Glutamatergic neuron (in vitro differentiated cells): ENCODE data around the gene ELMO1. TPM values are rescaled to one million over a fixed set of nuclear protein-coding genes. Genes with fewer than 3 reads are reported as not detected.

Source experiments
- DNase-seq: peaks from one replicate; pipeline ENCODE4 v3.0.0; 2022
- H3K27ac Mint-ChIP-seq: one replicate; pipeline ENCODE4 v1.8.0; 2020; ENCODE audit warnings: mild to moderate bottlenecking, mixed read lengths, inconsistent platforms; ENCODE audit not compliant: unreplicated experiment
- H3K27me3 Mint-ChIP-seq: one replicate; pipeline ENCODE4 v1.8.0; 2020; ENCODE audit warnings: mild to moderate bottlenecking, moderate library complexity, mixed read lengths, inconsistent platforms; ENCODE audit not compliant: unreplicated experiment
- H3K36me3 Mint-ChIP-seq: one replicate; pipeline ENCODE4 v1.8.0; 2020; ENCODE audit warnings: mild to moderate bottlenecking, mixed read lengths, inconsistent platforms; ENCODE audit not compliant: unreplicated experiment
- H3K4me1 Mint-ChIP-seq: one replicate; pipeline ENCODE4 v1.8.0; 2020; ENCODE audit warnings: mild to moderate bottlenecking, low read depth, mixed read lengths, inconsistent platforms; ENCODE audit not compliant: unreplicated experiment
- H3K4me3 Mint-ChIP-seq: one replicate; pipeline ENCODE4 v1.8.0; 2020; ENCODE audit warnings: mild to moderate bottlenecking, mixed read lengths, inconsistent platforms; ENCODE audit not compliant: unreplicated experiment
- H3K9me3 Mint-ChIP-seq: one replicate; pipeline ENCODE4 v1.8.0; 2020; ENCODE audit warnings: mild to moderate bottlenecking, moderate library complexity, mixed read lengths, inconsistent platforms; ENCODE audit not compliant: unreplicated experiment
- CTCF ChIP-seq: fragments of 200-600 bp; sonication (generic); IDR thresholded peaks from one replicate; pipeline ENCODE4 v1.5.0; 2021; ENCODE audit not compliant: partially characterized antibody, unreplicated experiment
- total RNA-seq: library from RNA; stranded (reverse); fragmentation: NEBNext Ultra II Directional; extraction: Animal tissue kit (Norgen Biotek cat#: 25700); gene quantifications from one replicate; pipeline ENCODE4 v1.2.1, GENCODE V29; 2021; ENCODE audit not compliant: unreplicated experiment

Gene ELMO1
- total RNA-seq, 1 donor from 2014 or later = 5.5 TPM

GRCh38 chr7:36965625-36966024 lies 483.0 kb downstream of the ELMO1 start:
- no peak for TF ChIP-seq CTCF

GRCh38 chr7:36964297-36964696 lies 484.4 kb downstream of the ELMO1 start:
- H3K27me3 Mint-ChIP-seq = peaks cover 3% of the 10 kb centered on the region
- H3K27ac Mint-ChIP-seq = no peak overlapping the region
- no peak overlapping the region for H3K4me3 Mint-ChIP-seq
- peaks cover 13% of the 10 kb centered on the region for H3K4me1 Mint-ChIP-seq
- TF ChIP-seq CTCF = no peak
- H3K9me3 Mint-ChIP-seq = no peaks in the 10 kb centered on the region
- no peak for DNase-seq
- H3K36me3 Mint-ChIP-seq = no peaks in the 10 kb centered on the region

More at GRCh38 chr7:36965625-36966024, 483.0 kb downstream of the ELMO1 start:
- Mint-ChIP-seq H3K9me3 (no peaks in the 10 kb centered on the region), H3K27me3 (peaks cover 5% of the 10 kb centered on the region), H3K4me1 (peaks cover 13% of the 10 kb centered on the region), H3K4me3 (no peak overlapping the region), H3K36me3 (no peaks in the 10 kb centered on the region), H3K27ac (no peak overlapping the region)
- DNase-seq = no peak

- TF ChIP-seq CTCF = no peak
- no peaks in the 10 kb centered on the region for H3K9me3 Mint-ChIP-seq
- no peak overlapping the region for H3K4me3 Mint-ChIP-seq
- peaks cover 3% of the 10 kb centered on the region for H3K27me3 Mint-ChIP-seq
- H3K36me3 Mint-ChIP-seq = no peaks in the 10 kb centered on the region
- DNase-seq = no peak
- H3K4me1 Mint-ChIP-seq = peaks cover 12% of the 10 kb centered on the region
- H3K27ac Mint-ChIP-seq = no peak overlapping the region
These were observed 486.3 kb downstream of the ELMO1 start for GRCh38 chr7:36962367-36962766.

GRCh38 chr7:36961693-36962092 lies 487.0 kb downstream of the ELMO1 start:
- no peak overlapping the region for H3K4me3 Mint-ChIP-seq
- TF ChIP-seq CTCF = no peak
- H3K4me1 Mint-ChIP-seq = peaks cover 10% of the 10 kb centered on the region
- H3K27ac Mint-ChIP-seq = no peak overlapping the region
- H3K27me3 Mint-ChIP-seq = peaks cover 3% of the 10 kb centered on the region
- H3K36me3 Mint-ChIP-seq = no peaks in the 10 kb centered on the region
- no peak for DNase-seq
- H3K9me3 Mint-ChIP-seq = no peaks in the 10 kb centered on the region

GRCh38 chr7:36961097-36961496 lies 487.6 kb downstream of the ELMO1 start:
- no peak for DNase-seq
- no peak for TF ChIP-seq CTCF
- H3K9me3 Mint-ChIP-seq = no peaks in the 10 kb centered on the region
- no peak overlapping the region for H3K4me3 Mint-ChIP-seq
- H3K27ac Mint-ChIP-seq = no peak overlapping the region
- H3K27me3 Mint-ChIP-seq = peaks cover 3% of the 10 kb centered on the region
- H3K36me3 Mint-ChIP-seq = no peaks in the 10 kb centered on the region
- H3K4me1 Mint-ChIP-seq = peaks cover 5% of the 10 kb centered on the region
